GM19397 (cell line): ENCODE results near the gene RABEP1.

Source experiments
- ATAC-seq: cut with Tn5 transposase; IDR thresholded peaks from one replicate; pipeline ENCODE4 v1.9.1; 2021; ENCODE audit warnings: mild to moderate bottlenecking, moderate library complexity; ENCODE audit not compliant: unreplicated experiment

RABEP1 gene

GRCh38 chr17:5361426-5361825 lies 79.3 kb downstream of the RABEP1 start:
- no peak for ATAC-seq

- no peak for ATAC-seq
Observed at GRCh38 chr17:5362162-5362811, 80.2 kb downstream of the RABEP1 start.

GRCh38 chr17:5364156-5364555 lies 82.1 kb downstream of the RABEP1 start:
- no peak for ATAC-seq

- no peak for ATAC-seq
Observed at GRCh38 chr17:5364696-5365095, 82.6 kb downstream of the RABEP1 start.

- no peak for ATAC-seq
Observed at GRCh38 chr17:5365831-5366230, 83.7 kb downstream of the RABEP1 start.

GRCh38 chr17:5370411-5370810 lies 88.3 kb downstream of the RABEP1 start:
- ATAC-seq: no peak

GRCh38 chr17:5373112-5373511 lies 91.0 kb downstream of the RABEP1 start:
- no peak for ATAC-seq

- ATAC-seq: no peak
Observed at GRCh38 chr17:5378566-5379207, 96.6 kb downstream of the RABEP1 start.

- ATAC-seq: no peak
Observed at GRCh38 chr17:5379351-5380107, 97.4 kb downstream of the RABEP1 start.

GRCh38 chr17:5380491-5381135 lies 98.5 kb downstream of the RABEP1 start:
- no peak for ATAC-seq

GRCh38 chr17:5381542-5381941 lies 99.5 kb downstream of the RABEP1 start:
- no peak for ATAC-seq

GRCh38 chr17:5391678-5392077 lies 109.6 kb downstream of the RABEP1 start:
- ATAC-seq: no peak

GRCh38 chr17:5396612-5397011 lies 114.5 kb downstream of the RABEP1 start:
- no peak for ATAC-seq

GRCh38 chr17:5399767-5400166 lies 117.7 kb downstream of the RABEP1 start:
- no peak for ATAC-seq

GRCh38 chr17:5405400-5405799 lies 123.3 kb downstream of the RABEP1 start:
- no peak for ATAC-seq

- ATAC-seq: no peak
Observed at GRCh38 chr17:5408186-5408585, 126.1 kb downstream of the RABEP1 start.

- no peak for ATAC-seq
Observed at GRCh38 chr17:5410594-5411272, 128.6 kb downstream of the RABEP1 start.

GRCh38 chr17:5413682-5414081 lies 131.6 kb downstream of the RABEP1 start:
- no peak for ATAC-seq

GRCh38 chr17:5416901-5417300 lies 134.8 kb downstream of the RABEP1 start:
- ATAC-seq: no peak

- peak; percentile 33 for ATAC-seq
Observed at GRCh38 chr17:5418858-5419355, 136.8 kb downstream of the RABEP1 start.
